ENCODE results near the gene ATP5F1C.

ATP5F1C gene

GRCh38 chr10:7853226-7853842 is 65.4 kb downstream of the ATP5F1C start:
- no peak for DNase-seq (ENCODE audit: low read depth)

GRCh38 chr10:7853890-7854289 is 65.9 kb downstream of the ATP5F1C start:
- DNase-seq (ENCODE audit: low read depth) = no peak

GRCh38 chr10:7855205-7855604 is 67.2 kb downstream of the ATP5F1C start:
- no peak for DNase-seq (ENCODE audit: low read depth)

GRCh38 chr10:7856678-7857077 is 68.7 kb downstream of the ATP5F1C start:
- no peak for DNase-seq (ENCODE audit: low read depth)

GRCh38 chr10:7857262-7857661 is 69.3 kb downstream of the ATP5F1C start:
- no peak for DNase-seq (ENCODE audit: low read depth)

Measured in fibroblast of the conjunctiva (primary cell).